ENCODE data around the gene HOXC4. TPM values are rescaled to one million over a fixed set of nuclear protein-coding genes. Genes with fewer than 3 reads are reported as not detected.

HOXC4 gene
- polyA plus RNA-seq, 1 donor from 2014 or later, result not detected

GRCh38 chr12:54050482-54050810 is 3.2 kb upstream of the HOXC4 start:
- Histone ChIP-seq H3K9me2 (ENCODE audit: insufficient read depth, low read length) (no peaks in the 10 kb centered on the region), H3K27ac (ENCODE audit: low read length) (no peak overlapping the region), H3K4me3 (ENCODE audit: low read length) (no peak overlapping the region), H3K36me3 (ENCODE audit: insufficient read depth, low read length) (no peaks in the 10 kb centered on the region), H3K79me2 (replicated peaks; ENCODE audit: insufficient read depth, low read length) (no peaks in the 10 kb centered on the region), H4K20me1 (ENCODE audit: insufficient read depth) (no peaks in the 10 kb centered on the region), H3K9me3 (ENCODE audit: low read length) (no peaks in the 10 kb centered on the region), H2AFZ (ENCODE audit: low read depth, low read length) (no peak overlapping the region), H3F3A (ENCODE audit: insufficient read depth, low read length, poor library complexity, severe bottlenecking) (no peaks in the 10 kb centered on the region), H3K27me3 (ENCODE audit: insufficient read depth, low read depth, low read length) (peaks cover 99% of the 10 kb centered on the region), H3K4me2 (ENCODE audit: low read length) (no peak overlapping the region), H3K9ac (ENCODE audit: low read length) (no peak overlapping the region)
- TF ChIP-seq EZH2 (IDR thresholded peaks at IDR 0.05; ENCODE audit: borderline replicate concordance, insufficient read depth, low read length, poor library complexity, severe bottlenecking), result no peak
- TF ChIP-seq TAF1 (IDR thresholded peaks at IDR 0.05; ENCODE audit: low read depth), result no peak
- TF ChIP-seq SMC3 (conservative IDR thresholded peaks at IDR 0.05; ENCODE audit: poor library complexity), result no peak
- no peak for TF ChIP-seq EP300 (conservative IDR thresholded peaks at IDR 0.05; ENCODE audit: poor library complexity, severe bottlenecking)
- TF ChIP-seq POLR2AphosphoS5 (IDR thresholded peaks at IDR 0.05), result no peak
- no peak for TF ChIP-seq REST (IDR thresholded peaks at IDR 0.05; ENCODE audit: borderline replicate concordance)
- no peak for TF ChIP-seq MXI1 (conservative IDR thresholded peaks at IDR 0.05; ENCODE audit: poor library complexity, severe bottlenecking)
- no peak for TF ChIP-seq CTCF (IDR thresholded peaks at IDR 0.05; ENCODE audit: poor library complexity, severe bottlenecking)
- TF ChIP-seq RAD21 (conservative IDR thresholded peaks at IDR 0.05), result no peak

- Histone ChIP-seq H3K36me3 (ENCODE audit: insufficient read depth, low read length) (no peaks in the 10 kb centered on the region), H2AFZ (ENCODE audit: low read depth, low read length) (no peak overlapping the region), H3K27me3 (ENCODE audit: insufficient read depth, low read depth, low read length) (peaks cover 99% of the 10 kb centered on the region), H3F3A (ENCODE audit: insufficient read depth, low read length, poor library complexity, severe bottlenecking) (no peaks in the 10 kb centered on the region), H3K79me2 (replicated peaks; ENCODE audit: insufficient read depth, low read length) (no peaks in the 10 kb centered on the region), H3K9me3 (ENCODE audit: low read length) (no peaks in the 10 kb centered on the region), H3K9me2 (ENCODE audit: insufficient read depth, low read length) (no peaks in the 10 kb centered on the region), H3K4me3 (ENCODE audit: low read length) (no peak overlapping the region), H3K4me2 (ENCODE audit: low read length) (no peak overlapping the region), H3K9ac (ENCODE audit: low read length) (no peak overlapping the region), H4K20me1 (ENCODE audit: insufficient read depth) (no peaks in the 10 kb centered on the region), H3K27ac (ENCODE audit: low read length) (no peak overlapping the region)
- no peak for TF ChIP-seq MXI1 (conservative IDR thresholded peaks at IDR 0.05; ENCODE audit: poor library complexity, severe bottlenecking)
- no peak for TF ChIP-seq TAF1 (IDR thresholded peaks at IDR 0.05; ENCODE audit: low read depth)
- TF ChIP-seq EZH2 (IDR thresholded peaks at IDR 0.05; ENCODE audit: borderline replicate concordance, insufficient read depth, low read length, poor library complexity, severe bottlenecking), result peak; percentile 47
- TF ChIP-seq EP300 (conservative IDR thresholded peaks at IDR 0.05; ENCODE audit: poor library complexity, severe bottlenecking), result no peak
Observed at GRCh38 chr12:54051026-54051842, 2.4 kb upstream of the HOXC4 start.
